ENCODE measurements around the gene MDC1. TPM values are rescaled to one million over a fixed set of nuclear protein-coding genes. Genes with fewer than 3 reads are reported as not detected.

The MDC1 gene
- total RNA-seq, 1 donor from 2014 or later = 14.7 TPM

DNA sequence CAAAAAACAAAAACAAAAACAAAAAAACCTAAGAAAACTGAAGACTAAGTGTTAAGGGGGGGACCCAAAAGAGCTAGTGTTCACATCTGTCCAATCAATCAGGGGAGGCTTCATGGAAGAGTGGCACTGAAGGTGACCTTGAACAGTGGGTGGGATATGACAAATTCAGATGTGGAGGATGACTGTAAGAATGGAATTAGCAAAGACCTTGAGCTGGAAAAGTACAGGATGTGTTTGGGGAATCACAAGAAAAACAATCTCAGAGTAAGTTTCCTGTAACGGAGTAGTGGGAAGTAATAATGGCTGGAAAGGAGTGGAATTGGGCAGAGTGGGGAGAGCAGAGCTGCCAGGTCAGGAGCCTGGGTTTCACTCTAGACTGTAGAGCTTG lies 30.2 kb upstream of the MDC1 start:
- Histone ChIP-seq H3K4me3 (ENCODE audit: low read depth, low read length) (no peak overlapping the region), H3K36me3 (ENCODE audit: control insufficient read depth, insufficient read depth, low read length) (peaks cover 1% of the 10 kb centered on the region), H3K27me3 (ENCODE audit: control insufficient read depth, insufficient read depth, low read length) (no peaks in the 10 kb centered on the region)
- DNase-seq (ENCODE audit: low read depth) = no peak
- TF ChIP-seq, protein P1, sequence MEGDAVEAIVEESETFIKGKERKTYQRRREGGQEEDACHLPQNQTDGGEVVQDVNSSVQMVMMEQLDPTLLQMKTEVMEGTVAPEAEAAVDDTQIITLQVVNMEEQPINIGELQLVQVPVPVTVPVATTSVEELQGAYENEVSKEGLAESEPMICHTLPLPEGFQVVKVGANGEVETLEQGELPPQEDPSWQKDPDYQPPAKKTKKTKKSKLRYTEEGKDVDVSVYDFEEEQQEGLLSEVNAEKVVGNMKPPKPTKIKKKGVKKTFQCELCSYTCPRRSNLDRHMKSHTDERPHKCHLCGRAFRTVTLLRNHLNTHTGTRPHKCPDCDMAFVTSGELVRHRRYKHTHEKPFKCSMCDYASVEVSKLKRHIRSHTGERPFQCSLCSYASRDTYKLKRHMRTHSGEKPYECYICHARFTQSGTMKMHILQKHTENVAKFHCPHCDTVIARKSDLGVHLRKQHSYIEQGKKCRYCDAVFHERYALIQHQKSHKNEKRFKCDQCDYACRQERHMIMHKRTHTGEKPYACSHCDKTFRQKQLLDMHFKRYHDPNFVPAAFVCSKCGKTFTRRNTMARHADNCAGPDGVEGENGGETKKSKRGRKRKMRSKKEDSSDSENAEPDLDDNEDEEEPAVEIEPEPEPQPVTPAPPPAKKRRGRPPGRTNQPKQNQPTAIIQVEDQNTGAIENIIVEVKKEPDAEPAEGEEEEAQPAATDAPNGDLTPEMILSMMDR (IDR thresholded peaks at IDR 0.05; ENCODE audit: insufficient read depth, low read length, poor library complexity, severe bottlenecking) = no peak

DNA sequence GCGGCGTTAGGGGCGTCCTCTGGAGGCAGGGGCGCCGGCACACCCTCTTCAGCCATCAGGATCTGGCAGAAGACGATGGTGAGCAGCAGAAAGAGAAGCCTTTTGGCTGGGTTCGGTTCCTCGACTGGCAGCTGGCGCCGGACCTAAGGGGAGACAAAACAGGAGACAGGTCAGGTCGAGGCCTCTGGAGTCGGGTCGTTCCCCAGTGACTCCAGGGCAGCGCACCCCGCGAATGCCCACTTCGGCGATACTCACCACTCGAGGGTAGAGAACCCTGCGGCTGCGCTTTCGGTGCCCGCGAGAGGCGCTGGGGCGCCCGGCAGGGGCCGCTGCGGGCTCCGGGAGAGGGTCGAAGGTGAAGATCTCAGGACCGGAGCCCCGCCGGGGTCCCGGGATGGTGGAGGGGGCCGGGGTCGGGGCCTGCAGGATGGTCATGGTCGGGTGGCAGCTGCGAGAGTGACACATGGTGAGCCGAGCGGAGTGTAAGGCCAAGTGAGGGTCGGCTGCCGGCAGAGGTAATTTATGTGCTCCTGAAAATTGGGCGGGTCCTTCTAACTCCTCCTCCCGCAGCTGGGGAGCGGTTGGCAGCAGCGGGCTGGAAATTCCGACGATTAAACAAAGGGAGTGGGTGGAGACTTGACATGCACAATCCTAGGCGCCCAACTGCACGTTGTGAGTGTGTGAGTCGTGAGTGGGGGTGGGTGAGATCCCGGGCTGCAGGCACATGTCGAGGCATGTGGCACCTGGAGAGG lies 27.1 kb upstream of the MDC1 start, which contains the start of gene IER3:
Gene IER3, minus strand, starts transcription at position 494 of the 752 bp plus-strand sequence. Its CDS starts 29 bp downstream, at position 465.
- DNase-seq (ENCODE audit: low read depth) = no peak
- TF ChIP-seq, protein P1 (IDR thresholded peaks at IDR 0.05; ENCODE audit: insufficient read depth, low read length, poor library complexity, severe bottlenecking) = peak; percentile 64
- peak within 1 kb of the TSS; percentile 90 for H3K4me3 ChIP-seq (ENCODE audit: low read depth, low read length)
- H3K36me3 ChIP-seq (ENCODE audit: control insufficient read depth, insufficient read depth, low read length) = peaks cover 1% of the 10 kb centered on the region
- H3K27me3 ChIP-seq (ENCODE audit: control insufficient read depth, insufficient read depth, low read length) = no peaks in the 10 kb centered on the region

DNA sequence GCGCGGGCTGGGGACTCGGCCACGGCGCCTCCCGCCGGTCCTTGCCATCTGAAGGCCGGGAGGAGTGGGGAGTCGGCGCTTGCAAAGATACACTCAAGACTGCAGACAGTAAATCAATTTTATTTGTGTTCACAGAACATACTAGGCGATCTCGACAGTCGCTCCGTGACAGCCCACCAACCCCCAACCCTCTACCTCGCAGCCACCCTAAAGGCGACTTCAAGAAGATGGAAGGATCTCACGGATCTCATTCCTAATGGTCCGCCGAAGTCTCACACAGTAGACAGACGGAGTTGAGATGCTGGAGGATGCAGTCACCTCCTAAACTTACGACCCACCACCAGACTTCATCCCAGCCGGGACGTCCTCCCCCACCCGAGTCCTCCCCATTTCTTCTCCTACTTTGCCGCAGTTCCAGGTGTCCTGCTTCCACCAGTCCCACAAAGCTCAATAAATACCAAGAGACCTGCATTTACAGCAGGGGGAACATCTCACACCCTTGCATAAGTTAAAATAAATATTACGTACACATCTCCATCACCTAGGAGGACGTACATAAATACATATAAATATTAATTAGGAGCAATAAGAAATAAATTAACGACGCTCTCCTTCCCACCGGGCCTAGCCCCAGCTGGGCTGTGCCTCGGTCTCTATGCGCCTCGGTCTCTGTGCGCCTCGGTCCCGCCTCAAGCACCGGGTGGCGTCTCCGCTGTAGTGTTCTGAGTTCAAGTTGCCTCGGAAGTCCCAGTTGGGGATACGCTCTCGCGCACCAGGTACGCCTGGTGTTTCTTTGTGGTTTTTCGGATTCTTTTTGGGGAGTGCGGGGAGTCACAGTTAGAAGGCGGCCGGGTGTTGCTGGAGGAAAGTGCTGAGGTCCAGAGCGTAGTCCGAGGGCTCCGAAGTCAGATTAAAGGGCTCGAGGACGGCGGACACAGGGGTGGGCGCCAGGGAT lies 26.3 kb upstream of the MDC1 start:
- H3K36me3 ChIP-seq (ENCODE audit: control insufficient read depth, insufficient read depth, low read length) = peaks cover 1% of the 10 kb centered on the region
- H3K4me3 ChIP-seq (ENCODE audit: low read depth, low read length) = peak overlapping the region; percentile 90
- TF ChIP-seq, protein P1 (IDR thresholded peaks at IDR 0.05; ENCODE audit: insufficient read depth, low read length, poor library complexity, severe bottlenecking) = no peak
- no peak for DNase-seq (ENCODE audit: low read depth)
- H3K27me3 ChIP-seq (ENCODE audit: control insufficient read depth, insufficient read depth, low read length) = no peaks in the 10 kb centered on the region

GRCh38 chr6:30742316-30743098 lies 25.4 kb upstream of the MDC1 start, which contains the start of gene FLOT1:
Gene FLOT1 (minus strand): TSS chr6:30742687. CDS start chr6:30742189, 498 bp downstream.
- peak within 1 kb of the TSS; percentile 90 for H3K4me3 ChIP-seq (ENCODE audit: low read depth, low read length)
- DNase-seq (ENCODE audit: low read depth) = peak; percentile 88
- no peaks in the 10 kb centered on the region for H3K27me3 ChIP-seq (ENCODE audit: control insufficient read depth, insufficient read depth, low read length)
- peaks cover 1% of the 10 kb centered on the region for H3K36me3 ChIP-seq (ENCODE audit: control insufficient read depth, insufficient read depth, low read length)
- TF ChIP-seq, protein P1 (IDR thresholded peaks at IDR 0.05; ENCODE audit: insufficient read depth, low read length, poor library complexity, severe bottlenecking) = no peak

DNA sequence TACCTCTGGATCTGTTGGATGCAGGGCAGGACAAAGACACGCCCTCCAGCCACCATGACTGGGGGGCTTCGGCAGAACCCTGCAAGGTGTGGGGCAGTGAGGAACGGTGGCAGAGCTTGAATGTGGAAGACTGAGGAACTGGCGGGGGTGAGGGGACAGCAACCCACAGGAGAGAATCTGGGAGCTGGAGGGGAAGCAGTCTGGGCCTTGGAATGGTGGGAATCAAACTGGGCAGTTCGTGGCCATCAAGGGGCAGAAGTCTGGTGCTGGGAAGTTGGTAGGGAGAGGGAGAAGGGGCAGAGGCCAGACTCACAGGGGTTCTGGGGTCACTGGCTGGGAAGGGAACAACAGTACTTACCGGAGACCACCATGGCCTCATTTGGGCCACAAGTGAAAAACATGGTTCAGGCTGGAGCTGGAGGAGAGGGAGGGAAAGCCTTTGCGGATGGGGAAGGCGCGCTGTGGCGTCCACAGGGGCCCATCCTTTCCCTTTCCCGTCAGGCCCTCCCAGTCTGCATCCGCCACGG lies 24.8 kb upstream of the MDC1 start:
- H3K36me3 ChIP-seq (ENCODE audit: control insufficient read depth, insufficient read depth, low read length) = peaks cover 1% of the 10 kb centered on the region
- DNase-seq (ENCODE audit: low read depth) = no peak
- peak overlapping the region; percentile 90 for H3K4me3 ChIP-seq (ENCODE audit: low read depth, low read length)
- TF ChIP-seq, protein P1 (IDR thresholded peaks at IDR 0.05; ENCODE audit: insufficient read depth, low read length, poor library complexity, severe bottlenecking) = no peak
- no peaks in the 10 kb centered on the region for H3K27me3 ChIP-seq (ENCODE audit: control insufficient read depth, insufficient read depth, low read length)

All from kidney epithelial cell (primary cell).